ENCODE measurements around the gene AMPD2. TPM values are rescaled to one million over a fixed set of nuclear protein-coding genes. Genes with fewer than 3 reads are reported as not detected.

Gene AMPD2
- total RNA-seq, 1 experiment from 2014 or later, result 79.8 TPM

- DNase-seq (ENCODE audit: low spot score) (no peak), ATAC-seq (no peak)
- Mint-ChIP-seq H3K4me3 (no peak overlapping the region), H3K27ac (no peak overlapping the region), H3K4me1 (peaks cover 7% of the 10 kb centered on the region), H3K36me3 (no peaks in the 10 kb centered on the region), H3K9me3 (no peaks in the 10 kb centered on the region), H3K27me3 (ENCODE audit: low read depth) (peaks cover 5% of the 10 kb centered on the region; the same call in 1 of the 2 replicates)
- POLR2A ChIA-PET, result interaction anchor here (1.5 kb wide), 1 partner anchor 22 kb away, joined by 3 read pairs; no protein-coding TSS in a partner anchor
- TF ChIP-seq FOXP1 (CRISPR knock-in tag; IDR thresholded peaks at IDR 0.05; ENCODE audit: borderline replicate concordance), result no peak
- TF ChIP-seq NR1H2 (CRISPR knock-in tag; IDR thresholded peaks at IDR 0.05), result no peak
- TF ChIP-seq E2F4 (CRISPR knock-in tag; IDR thresholded peaks at IDR 0.05; ENCODE audit: borderline replicate concordance, low read depth), result no peak
- no peak for TF ChIP-seq ZNF219 (CRISPR knock-in tag; IDR thresholded peaks at IDR 0.05; ENCODE audit: borderline replicate concordance)
- no peak for TF ChIP-seq ZNF671 (CRISPR knock-in tag; IDR thresholded peaks at IDR 0.05)
- TF ChIP-seq NFATC4 (CRISPR knock-in tag; IDR thresholded peaks at IDR 0.05), result no peak
- TF ChIP-seq MLX (CRISPR knock-in tag; IDR thresholded peaks at IDR 0.05), result no peak
- no peak for TF ChIP-seq RELA (CRISPR knock-in tag; IDR thresholded peaks at IDR 0.05; ENCODE audit: borderline replicate concordance)
- TF ChIP-seq SP1 (CRISPR knock-in tag; conservative IDR thresholded peaks at IDR 0.05), result no peak
- TF ChIP-seq ZNF423 (CRISPR knock-in tag; IDR thresholded peaks at IDR 0.05), result no peak
- no peak for TF ChIP-seq GRHL2 (CRISPR knock-in tag; IDR thresholded peaks at IDR 0.05; ENCODE audit: insufficient replicate concordance, severe bottlenecking)
- no peak for TF ChIP-seq NR2C2 (CRISPR knock-in tag; IDR thresholded peaks at IDR 0.05)
- TF ChIP-seq RORB (CRISPR knock-in tag; IDR thresholded peaks at IDR 0.05), result no peak
- CTCF ChIA-PET, result interaction anchor here (0.6 to 6.8 kb wide), 11 partner anchors 9 to 342 kb away, joined by 3 to 188 read pairs (median 5); partner anchors contain the start of genes AHCYL1, GNAI3, GSTM2 and GSTM4
Measured at GRCh38 chr1:109642626-109643025, 23.0 kb downstream of the AMPD2 start.

- DNase-seq (ENCODE audit: low spot score) (peak; percentile 97), ATAC-seq (peak; percentile 93)
- POLR2A ChIA-PET, result interaction anchor here (0.7 to 1.5 kb wide), 4 partner anchors 17 to 132 kb away, joined by 3 to 5 read pairs (median 4); no protein-coding TSS in a partner anchor
- no peak overlapping the region for H3K4me3 Mint-ChIP-seq
- H3K4me1 Mint-ChIP-seq, result peaks cover 7% of the 10 kb centered on the region
- peaks cover 5% of the 10 kb centered on the region; the same call in 1 of the 2 replicates for H3K27me3 Mint-ChIP-seq (ENCODE audit: low read depth)
- H3K36me3 Mint-ChIP-seq, result no peaks in the 10 kb centered on the region
- no peak overlapping the region for H3K27ac Mint-ChIP-seq
- CTCF ChIA-PET, result interaction anchor here (0.6 to 6.8 kb wide), 16 partner anchors 8 to 341 kb away, joined by 3 to 188 read pairs (median 4); partner anchors contain the start of genes AHCYL1, GNAI3 and GSTM4
- H3K9me3 Mint-ChIP-seq, result no peaks in the 10 kb centered on the region
- TF ChIP-seq ZNF317 (CRISPR knock-in tag; IDR thresholded peaks at IDR 0.05; ENCODE audit: borderline replicate concordance, low read depth) (no peak), JAZF1 (CRISPR knock-in tag; IDR thresholded peaks at IDR 0.05) (no peak), RORB (CRISPR knock-in tag; IDR thresholded peaks at IDR 0.05) (no peak), FOXP1 (CRISPR knock-in tag; IDR thresholded peaks at IDR 0.05; ENCODE audit: borderline replicate concordance) (no peak), EMX1 (CRISPR knock-in tag; IDR thresholded peaks at IDR 0.05) (no peak), USF1 (CRISPR knock-in tag; IDR thresholded peaks at IDR 0.05) (no peak), GABPB1 (CRISPR knock-in tag; IDR thresholded peaks at IDR 0.05) (0 out of 2 replicates have a peak, but pooled peaks have one; percentile 44), AR (CRISPR knock-in tag; IDR thresholded peaks at IDR 0.05) (no peak), SP1 (CRISPR knock-in tag; conservative IDR thresholded peaks at IDR 0.05) (peak; percentile 49; the same call in 1 of the 2 replicates), ZBTB21 (CRISPR knock-in tag; IDR thresholded peaks at IDR 0.05; ENCODE audit: borderline replicate concordance) (no peak), PRDM15 (CRISPR knock-in tag; IDR thresholded peaks at IDR 0.05) (no peak), ESRRA (CRISPR knock-in tag; IDR thresholded peaks at IDR 0.05; ENCODE audit: borderline replicate concordance) (no peak), PRRX2 (CRISPR knock-in tag; IDR thresholded peaks at IDR 0.05) (no peak), MLX (CRISPR knock-in tag; IDR thresholded peaks at IDR 0.05) (no peak), ZNF416 (CRISPR knock-in tag; IDR thresholded peaks at IDR 0.05) (no peak)
Measured at GRCh38 chr1:109643385-109644230, 24.0 kb downstream of the AMPD2 start.
